ENCODE results near the gene MPDU1.

MPDU1 gene

DNA sequence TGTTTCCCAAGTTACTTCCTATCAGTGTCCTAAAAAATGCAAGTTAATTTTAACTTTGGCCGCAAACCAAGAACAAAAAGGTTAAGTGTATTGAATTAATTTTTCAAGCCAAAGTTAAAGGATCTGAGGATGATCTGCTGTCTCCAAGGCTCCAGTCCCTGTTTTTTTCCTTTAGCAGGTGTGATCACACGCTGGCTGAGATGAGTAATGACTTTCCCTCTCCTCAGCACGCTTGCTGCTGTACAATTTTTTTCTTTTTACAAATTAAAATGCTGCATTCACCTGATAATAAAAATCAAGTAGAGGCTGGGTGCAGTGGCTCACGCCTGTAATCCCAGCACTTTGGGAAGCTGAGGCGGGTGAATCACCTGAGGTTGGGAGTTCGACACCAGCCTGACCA lies 38.7 kb upstream of the MPDU1 start:
- H3K27me3 ChIP-seq (ENCODE audit: insufficient read depth, low read depth): no peaks in the 10 kb centered on the region
- no peak overlapping the region for H3K27ac ChIP-seq
- H3K9ac ChIP-seq: no peak overlapping the region
- no peak overlapping the region for H3K4me3 ChIP-seq (IDR thresholded peaks at IDR 0.05; ENCODE audit: insufficient read depth, low read depth, low read length)
- no peaks in the 10 kb centered on the region for H4K20me1 ChIP-seq (ENCODE audit: insufficient read depth)
- no peaks in the 10 kb centered on the region for H3K36me3 ChIP-seq (ENCODE audit: insufficient read depth)
- H3K79me2 ChIP-seq (ENCODE audit: insufficient read depth, low read depth): no peaks in the 10 kb centered on the region
- H2AFZ ChIP-seq (ENCODE audit: low read depth): no peak overlapping the region
- TF ChIP-seq, protein P1, sequence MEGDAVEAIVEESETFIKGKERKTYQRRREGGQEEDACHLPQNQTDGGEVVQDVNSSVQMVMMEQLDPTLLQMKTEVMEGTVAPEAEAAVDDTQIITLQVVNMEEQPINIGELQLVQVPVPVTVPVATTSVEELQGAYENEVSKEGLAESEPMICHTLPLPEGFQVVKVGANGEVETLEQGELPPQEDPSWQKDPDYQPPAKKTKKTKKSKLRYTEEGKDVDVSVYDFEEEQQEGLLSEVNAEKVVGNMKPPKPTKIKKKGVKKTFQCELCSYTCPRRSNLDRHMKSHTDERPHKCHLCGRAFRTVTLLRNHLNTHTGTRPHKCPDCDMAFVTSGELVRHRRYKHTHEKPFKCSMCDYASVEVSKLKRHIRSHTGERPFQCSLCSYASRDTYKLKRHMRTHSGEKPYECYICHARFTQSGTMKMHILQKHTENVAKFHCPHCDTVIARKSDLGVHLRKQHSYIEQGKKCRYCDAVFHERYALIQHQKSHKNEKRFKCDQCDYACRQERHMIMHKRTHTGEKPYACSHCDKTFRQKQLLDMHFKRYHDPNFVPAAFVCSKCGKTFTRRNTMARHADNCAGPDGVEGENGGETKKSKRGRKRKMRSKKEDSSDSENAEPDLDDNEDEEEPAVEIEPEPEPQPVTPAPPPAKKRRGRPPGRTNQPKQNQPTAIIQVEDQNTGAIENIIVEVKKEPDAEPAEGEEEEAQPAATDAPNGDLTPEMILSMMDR (conservative IDR thresholded peaks at IDR 0.05; ENCODE audit: low read depth, low read length): no peak
- no peak overlapping the region for H3K4me2 ChIP-seq
- H3K4me1 ChIP-seq (ENCODE audit: low read depth, poor library complexity, severe bottlenecking): no peaks in the 10 kb centered on the region

DNA sequence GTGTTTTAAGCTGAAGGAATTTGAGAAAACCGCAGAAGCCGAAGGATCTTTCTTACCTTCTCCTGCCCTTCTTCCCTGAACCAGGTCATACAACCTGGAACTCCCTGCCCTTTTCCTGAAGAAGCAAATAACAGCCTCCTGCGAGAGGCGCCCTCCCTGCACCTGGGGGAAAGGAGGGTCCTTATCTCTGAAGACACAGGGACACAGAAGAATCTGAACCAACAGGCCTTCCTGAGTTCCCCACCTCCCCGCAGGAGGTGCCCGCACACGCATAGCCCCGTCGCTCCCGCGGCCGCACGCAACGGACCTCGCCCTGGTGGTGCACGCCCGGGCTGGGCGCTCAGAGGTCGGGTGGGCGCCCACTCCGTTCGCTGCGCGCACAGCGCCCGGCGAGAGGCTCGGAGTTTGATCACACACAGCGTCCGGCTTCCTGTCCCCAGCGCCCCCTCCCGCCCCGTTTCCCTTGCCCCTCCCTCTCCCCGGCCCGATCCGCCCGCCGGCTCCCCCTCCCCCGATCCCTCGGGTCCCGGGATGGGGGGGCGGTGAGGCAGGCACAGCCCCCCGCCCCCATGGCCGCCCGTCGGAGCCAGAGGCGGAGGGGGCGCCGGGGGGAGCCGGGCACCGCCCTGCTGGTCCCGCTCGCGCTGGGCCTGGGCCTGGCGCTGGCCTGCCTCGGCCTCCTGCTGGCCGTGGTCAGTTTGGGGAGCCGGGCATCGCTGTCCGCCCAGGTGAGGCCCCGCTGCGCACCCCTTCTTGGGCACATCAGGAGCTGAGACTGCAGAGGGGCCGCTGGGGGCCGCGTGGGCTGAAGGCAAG lies 34.9 kb upstream of the MPDU1 start, which contains the start of gene TNFSF12:
TNFSF12 (plus strand) TSS at position 474 of the 816 bp plus-strand sequence; CDS start at position 570, 96 bp downstream.
- no peak within 1 kb of the TSS for H3K27ac ChIP-seq
- no peak within 1 kb of the TSS for H3K9ac ChIP-seq
- H4K20me1 ChIP-seq (ENCODE audit: insufficient read depth): no peaks in the 10 kb centered on the region
- no peak within 1 kb of the TSS for H3K4me2 ChIP-seq
- no peaks in the 10 kb centered on the region for H3K36me3 ChIP-seq (ENCODE audit: insufficient read depth)
- peaks cover 2% of the 10 kb centered on the region for H3K4me1 ChIP-seq (ENCODE audit: low read depth, poor library complexity, severe bottlenecking)
- TF ChIP-seq, protein P1 (conservative IDR thresholded peaks at IDR 0.05; ENCODE audit: low read depth, low read length): no peak
- H3K79me2 ChIP-seq (ENCODE audit: insufficient read depth, low read depth): no peaks in the 10 kb centered on the region
- no peak within 1 kb of the TSS; the same call in 1 of the 2 replicates for H2AFZ ChIP-seq (ENCODE audit: low read depth)
- no peaks in the 10 kb centered on the region for H3K27me3 ChIP-seq (ENCODE audit: insufficient read depth, low read depth)
- H3K4me3 ChIP-seq (IDR thresholded peaks at IDR 0.05; ENCODE audit: insufficient read depth, low read depth, low read length): no peak within 1 kb of the TSS

DNA sequence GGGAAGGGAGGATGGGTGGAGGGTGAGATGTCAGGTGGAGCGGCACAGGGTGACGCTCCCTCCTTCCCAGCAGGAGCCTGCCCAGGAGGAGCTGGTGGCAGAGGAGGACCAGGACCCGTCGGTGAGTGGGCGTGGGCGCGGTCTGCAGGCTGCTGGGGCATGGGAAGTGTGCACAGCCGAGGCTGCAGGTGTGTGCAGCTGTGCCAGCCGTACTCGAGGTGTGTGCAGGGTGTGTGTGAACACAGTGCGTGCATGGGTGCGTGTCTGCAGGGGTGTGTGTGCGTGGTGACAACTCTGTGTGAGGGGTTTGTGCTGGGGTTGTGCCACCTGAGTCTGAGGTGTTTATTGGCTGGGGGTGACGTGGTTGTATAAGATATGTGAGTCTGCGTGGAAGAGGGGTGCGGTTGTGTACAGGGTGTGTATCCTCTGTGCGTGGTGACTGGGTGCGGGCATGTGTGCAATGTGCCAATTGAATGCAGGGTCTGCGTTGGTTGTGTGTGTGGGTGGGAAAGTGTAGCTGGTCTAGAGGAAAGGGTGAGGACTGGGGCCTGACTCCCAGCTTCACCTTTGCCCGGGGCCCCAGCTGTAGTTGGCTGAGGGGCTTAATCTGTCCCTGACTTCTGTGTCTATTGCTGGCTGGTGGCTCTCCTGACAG lies 34.1 kb upstream of the MPDU1 start:
- Histone ChIP-seq H3K9ac (no peak overlapping the region), H3K27ac (no peak overlapping the region), H3K27me3 (ENCODE audit: insufficient read depth, low read depth) (no peaks in the 10 kb centered on the region), H2AFZ (ENCODE audit: low read depth) (no peak overlapping the region), H3K4me2 (no peak overlapping the region), H3K36me3 (ENCODE audit: insufficient read depth) (no peaks in the 10 kb centered on the region), H4K20me1 (ENCODE audit: insufficient read depth) (no peaks in the 10 kb centered on the region), H3K4me3 (IDR thresholded peaks at IDR 0.05; ENCODE audit: insufficient read depth, low read depth, low read length) (no peak overlapping the region), H3K79me2 (ENCODE audit: insufficient read depth, low read depth) (no peaks in the 10 kb centered on the region), H3K4me1 (ENCODE audit: low read depth, poor library complexity, severe bottlenecking) (peaks cover 2% of the 10 kb centered on the region)
- TF ChIP-seq, protein P1 (conservative IDR thresholded peaks at IDR 0.05; ENCODE audit: low read depth, low read length): no peak

DNA sequence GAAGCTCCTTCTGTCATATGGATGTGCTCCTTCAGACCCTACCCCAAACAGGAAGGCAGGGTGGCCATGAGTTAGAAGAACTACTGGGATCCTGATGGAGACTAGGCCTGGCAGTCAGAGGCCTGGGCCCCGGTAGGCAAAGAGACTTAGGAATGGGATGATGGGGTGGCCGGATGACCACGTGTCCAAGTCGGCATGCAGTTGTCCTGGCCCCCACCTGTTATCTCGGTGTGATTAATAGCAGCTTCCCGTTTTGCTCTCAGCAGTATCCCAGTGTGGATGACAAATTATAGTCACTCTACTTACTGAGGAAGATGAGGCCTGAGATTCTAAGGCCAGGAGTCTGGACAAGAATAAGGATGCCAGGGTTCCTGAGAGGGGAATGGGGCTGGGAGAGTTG lies 33.3 kb upstream of the MPDU1 start:
- H3K4me2 ChIP-seq: no peak overlapping the region
- no peak overlapping the region for H2AFZ ChIP-seq (ENCODE audit: low read depth)
- H3K4me3 ChIP-seq (IDR thresholded peaks at IDR 0.05; ENCODE audit: insufficient read depth, low read depth, low read length): no peak overlapping the region
- H3K27ac ChIP-seq: no peak overlapping the region
- no peaks in the 10 kb centered on the region for H3K79me2 ChIP-seq (ENCODE audit: insufficient read depth, low read depth)
- no peaks in the 10 kb centered on the region for H3K27me3 ChIP-seq (ENCODE audit: insufficient read depth, low read depth)
- no peak overlapping the region for H3K9ac ChIP-seq
- no peaks in the 10 kb centered on the region for H3K36me3 ChIP-seq (ENCODE audit: insufficient read depth)
- no peaks in the 10 kb centered on the region for H4K20me1 ChIP-seq (ENCODE audit: insufficient read depth)
- TF ChIP-seq, protein P1 (conservative IDR thresholded peaks at IDR 0.05; ENCODE audit: low read depth, low read length): no peak
- H3K4me1 ChIP-seq (ENCODE audit: low read depth, poor library complexity, severe bottlenecking): peaks cover 2% of the 10 kb centered on the region
